Adrenal gland (tissue), 12 donors: Measurements from ENCODE around the gene SPAG7. TPM values are rescaled to one million over a fixed set of nuclear protein-coding genes. Genes with fewer than 3 reads are reported as not detected.
A peak's percentile ranks its signal among the peaks of the same experiment; 100 is the strongest.

Experiments
- DNase-seq, 7 donors: peaks; one replicate each; pipeline ENCODE4 v3.0.0-alpha.2; 2019 to 2020
- H3K27ac ChIP-seq, 5 donors: fragments of 200-600 bp; sonication (generic) in 4 of 5; 1 replicate in 3 of 5; 2 replicates in 2 of 5; pipeline versions ENCODE4 v1.5.1 to v1.8.0; 2016 to 2020; ENCODE audit warnings: mild to moderate bottlenecking in 1 of 5
- H3K27me3 ChIP-seq: fragments of 200-600 bp; 2 replicates; pipeline ENCODE4 v1.8.0; 2021
- H3K36me3 ChIP-seq, 2 donors: fragments of 200-600 bp; replicated peaks in 1 of 2; 1 replicate in 1 of 2; 2 replicates in 1 of 2; pipeline versions ENCODE4 v1.5.1 to v1.8.0; 2018 to 2022
- H3K4me1 ChIP-seq, 2 donors: fragments of 200-600 bp; replicated peaks in 1 of 2; 1 replicate in 1 of 2; 2 replicates in 1 of 2; pipeline versions ENCODE4 v1.5.1 to v1.8.0; 2018 to 2021
- H3K4me3 ChIP-seq, 4 donors: fragments of 200-600 bp; sonication (generic) in 3 of 4; one replicate each; pipeline ENCODE4 v1.5.1; 2016 to 2018
- H3K9me3 ChIP-seq, 3 donors: fragments of 200-600 bp; sonication (generic) in 1 of 3; replicated peaks in 1 of 3; 1 replicate in 2 of 3; 2 replicates in 1 of 3; pipeline versions ENCODE4 v1.5.1 to v1.8.0; 2016 to 2021
- CTCF ChIP-seq, 6 experiments: fragments of 450-650 bp in 4 of 6; fragments of 200-600 bp in 2 of 6; sonication (generic) in 1 of 6; IDR thresholded peaks; 1 replicate in 5 of 6; 2 replicates in 1 of 6; pipeline versions ENCODE4 v1.5.1 to v1.8.0; 2016 to 2021; ENCODE audit warnings: antibody characterized with exemption in 6 of 6, mild to moderate bottlenecking in 2 of 6, moderate library complexity in 1 of 6
- POLR2A ChIP-seq, 2 donors: fragments of 450-650 bp; IDR thresholded peaks; one replicate each; pipeline ENCODE4 v1.6.1; 2017; ENCODE audit warnings: antibody characterized with exemption in 2 of 2, mild to moderate bottlenecking in 2 of 2, moderate library complexity in 1 of 2
- WGBS, 4 donors: extraction: QIAGEN DNeasy Blood & Tissue Kit in 2 of 4; methylation state at CpG; one replicate each; pipeline versions ENCODE4 v1.1.5 to v1.1.7; 2013 to 2017; 5-methylcytosine and 5-hydroxymethylcytosine counted together
- intact Hi-C, 2 donors: fragments of 100-400 bp; cut with DNase I; formaldehyde crosslinking; loops; one replicate each; pipeline versions ENCODE4 v1.14.1 to v1.15.0; 2022 to 2023
- polyA plus RNA-seq, 3 donors: library from polyadenylated mRNA; stranded (reverse); fragments of 200-250 nt in 2 of 3; fragments of 350-450 nt in 1 of 3; fragmentation: Illumina TruSeq in 1 of 3; extraction: RNeasy Lipid Tissue Mini Kit (QIAGEN cat#74804) in 1 of 3; gene quantifications; one replicate each; pipeline ENCODE4 v1.2.3, GENCODE V29; 2013 to 2014
- total RNA-seq, 9 donors: library from RNA; depleted of rRNA in 4 of 9; stranded (reverse); fragments of >200 nt in 4 of 9; fragments of 120-200 nt in 1 of 9; fragmentation: NEBNext Ultra II Directional in 1 of 9; extraction: Animal tissue kit (Norgen Biotek cat#: 25700) in 1 of 9; gene quantifications; one replicate each; pipeline versions ENCODE4 v1.1.0 to v1.2.4, GENCODE V29; 2013 to 2023
- donor health status: healthy with polysubstance abuse.
- donor health status: Bipolar disorder and iron deficiency.
- donor health status: DM: yes; HTN: yes; CAD: no.
- donor health status: DM: no; HTN: no; CAD: no.
- donor health status: DM: no; HTN: no; CAD: no.
- donor health status: DM: yes; HTN: yes; CAD: no.

The SPAG7 gene
- total and polyA plus RNA-seq, 12 donors: 44.3 to 120 (median 73.5) TPM

- H3K4me3 ChIP-seq: peak overlapping the region; percentile 27 to 81 (median 70)
- DNase-seq: no peak
- peak overlapping the region in 3 of 5 donors; percentile 48 to 90 (median 89) for H3K27ac ChIP-seq
- 28 to 44% (median 37%) methylated on average over 5 to 14 of the region's 14 CpGs for WGBS, 4 donors
- no peak for TF ChIP-seq CTCF (IDR thresholded peaks at IDR 0.05)
- no peak for TF ChIP-seq POLR2A (IDR thresholded peaks at IDR 0.05)
- peaks cover 0 to 31% of the 10 kb centered on the region in 2 donors for H3K36me3 ChIP-seq
- peaks cover 24 to 26% of the 10 kb centered on the region in 2 donors for H3K4me1 ChIP-seq
- intact Hi-C loops: loop anchor here in 1 of 2 donors (5.0 kb wide), 1 partner anchor 62 kb away; no protein-coding TSS in a partner anchor
- no peaks in the 10 kb centered on the region for H3K9me3 ChIP-seq
- H3K27me3 ChIP-seq: no peaks in the 10 kb centered on the region
These were observed 31.3 kb upstream of the SPAG7 start for GRCh38 chr17:4998732-4999429.

GRCh38 chr17:4998027-4998731 is 30.6 kb upstream of the SPAG7 start:
- DNase-seq: peak; percentile 43 to 71 (median 64)
- intact Hi-C loops: loop anchor here in 1 of 2 donors (5.0 kb wide), 1 partner anchor 61 kb away; no protein-coding TSS in a partner anchor
- Histone ChIP-seq H3K9me3 (no peaks in the 10 kb centered on the region), H3K27me3 (no peaks in the 10 kb centered on the region), H3K4me1 (peaks cover 24 to 26% of the 10 kb centered on the region in 2 donors), H3K27ac (peak overlapping the region in 3 of 5 donors; percentile 48 to 90 (median 89)), H3K36me3 (peaks cover 0 to 24% of the 10 kb centered on the region in 2 donors), H3K4me3 (peak overlapping the region; percentile 27 to 81 (median 70))
- 0 to 2% (median 1%) methylated on average over 9 to 55 of the region's 55 CpGs for WGBS, 4 donors
- TF ChIP-seq POLR2A (IDR thresholded peaks at IDR 0.05): peak; percentile 3 to 61
- TF ChIP-seq CTCF (IDR thresholded peaks at IDR 0.05): no peak

- intact Hi-C loops: loop anchor here in 1 of 2 donors (5.0 kb wide), 1 partner anchor 60 kb away; no protein-coding TSS in a partner anchor
- Histone ChIP-seq H3K4me3 (peak within 1 kb of the TSS; percentile 27 to 81 (median 70)), H3K27ac (peak within 1 kb of the TSS in 4 of 5 donors; percentile 67 to 90 (median 85)), H3K36me3 (peaks cover 0 to 17% of the 10 kb centered on the region in 2 donors), H3K27me3 (no peaks in the 10 kb centered on the region), H3K9me3 (no peaks in the 10 kb centered on the region), H3K4me1 (peaks cover 24 to 26% of the 10 kb centered on the region in 2 donors)
- peak; percentile 90 to 95 (median 93) for DNase-seq
- TF ChIP-seq CTCF (IDR thresholded peaks at IDR 0.05) (peak in 4 of 6 experiments; percentile 33 to 47 (median 40)), POLR2A (IDR thresholded peaks at IDR 0.05) (peak; percentile 37 to 82)
- 0 to 1% (median 1%) methylated on average over 10 to 90 of the region's 93 CpGs for WGBS, 4 donors
These were observed 29.8 kb upstream of the SPAG7 start, which contains the start of the genes INCA1 and KIF1C for GRCh38 chr17:4997302-4998026. TSS of gene INCA1 (minus strand) at chr17:4997522. CDS start at chr17:4994437, 3,085 bp downstream. TSS of gene KIF1C (plus strand) at chr17:4997950. CDS start at chr17:5000247, 2,297 bp downstream.
